ENCODE results near the gene BRD4.

BRD4 gene

GRCh38 chr19:15210323-15210781 is 122.0 kb downstream of the BRD4 start:
- POLR2A ChIA-PET = interaction anchor here (0.7 kb wide), 1 partner anchor 9 kb away, joined by 5 read pairs; no protein-coding TSS in a partner anchor
- peak; percentile 79 to 91 (median 90) for DNase-seq
- Histone ChIP-seq H3K36me3 (ENCODE audit: control insufficient read depth in 4 of 4, insufficient read depth in 4 of 4, low read length in 3 of 4) (no peaks in the 10 kb centered on the region), H3K4me3 (ENCODE audit: control insufficient read depth in 1 of 7, extremely low read depth in 1 of 7, insufficient read depth in 4 of 7, low read depth in 2 of 7, low read length in 6 of 7) (peak overlapping the region in 1 of 7 experiments; percentile 10), H3K9me3 (ENCODE audit: control extremely low read depth in 1 of 5, control insufficient read depth in 4 of 5, insufficient read depth in 2 of 5, low read depth in 1 of 5, low read length in 4 of 5) (no peaks in the 10 kb centered on the region), H3K4me1 (ENCODE audit: control extremely low read depth in 1 of 4, control insufficient read depth in 4 of 4, insufficient read depth in 4 of 4, low read length in 3 of 4) (peaks cover 2 to 18% (median 7%) of the 10 kb centered on the region in 4 experiments), H3K27ac (ENCODE audit: insufficient read depth in 1 of 2, low read depth in 1 of 2, low read length in 2 of 2, poor library complexity in 1 of 2, severe bottlenecking in 2 of 2) (no peak overlapping the region), H3K27me3 (replicated peaks in 2 of 5; ENCODE audit: control insufficient read depth in 4 of 5, insufficient read depth in 5 of 5, low read length in 4 of 5) (peaks cover 0 to 2% (median 0%) of the 10 kb centered on the region in 5 experiments)
- 6% methylated on average over 3 of the region's 5 CpGs for WGBS (ENCODE audit: insufficient coverage)
- CTCF ChIA-PET = interaction anchor here (0.6 to 0.8 kb wide), 2 partner anchors 12 to 256 kb away, joined by 3 to 4 read pairs; no protein-coding TSS in a partner anchor

DNA sequence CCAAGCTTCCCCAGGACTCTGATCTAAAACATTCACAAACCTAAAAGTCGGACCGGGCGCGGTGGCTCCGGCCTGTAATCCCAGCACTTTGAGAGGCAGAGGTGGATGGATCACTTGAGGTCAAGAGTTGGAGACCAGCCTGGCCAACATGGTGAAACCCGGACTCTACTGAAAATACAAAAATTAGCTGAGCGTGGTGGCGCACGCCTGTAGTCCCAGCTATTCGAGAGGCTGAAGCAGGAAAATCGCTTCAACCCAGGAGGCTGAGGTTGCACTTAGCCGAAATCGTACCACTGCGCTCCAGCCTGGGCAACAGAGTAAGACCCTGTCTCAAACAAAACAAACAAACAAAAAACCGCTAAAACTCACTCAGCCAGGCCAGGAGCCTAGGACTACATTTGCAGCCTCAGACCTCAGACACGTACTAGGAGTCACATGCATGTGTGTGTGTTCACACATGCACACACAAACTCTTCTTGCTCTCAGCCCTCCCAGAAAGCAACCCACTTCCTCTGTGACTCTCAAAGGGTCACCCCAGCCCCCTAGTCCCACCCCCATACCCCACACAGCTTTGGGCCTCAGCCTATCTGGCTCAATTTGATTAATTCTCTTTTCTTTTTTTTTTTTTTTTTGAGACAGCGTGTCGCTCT is 130.8 kb downstream of the BRD4 start:
- no peaks in the 10 kb centered on the region for H3K36me3 ChIP-seq (ENCODE audit: control insufficient read depth in 4 of 4, insufficient read depth in 4 of 4, low read length in 3 of 4)
- ChIA-PET CTCF (interaction anchor here (1.4 kb wide), 1 partner anchor 15 kb away, joined by 3 read pairs; no protein-coding TSS in a partner anchor), POLR2A (interaction anchor here (0.6 kb wide), 2 partner anchors 8 to 1000 kb away, joined by 3 to 5 read pairs; no protein-coding TSS in a partner anchor)
- H3K9me3 ChIP-seq (ENCODE audit: control extremely low read depth in 1 of 5, control insufficient read depth in 4 of 5, insufficient read depth in 2 of 5, low read depth in 1 of 5, low read length in 4 of 5) = no peaks in the 10 kb centered on the region
- no peak overlapping the region for H3K27ac ChIP-seq (ENCODE audit: insufficient read depth in 1 of 2, low read depth in 1 of 2, low read length in 2 of 2, poor library complexity in 1 of 2, severe bottlenecking in 2 of 2)
- peak in 1 of 3 donors; percentile 38 for DNase-seq
- peak overlapping the region in 1 of 7 experiments; percentile 56 for H3K4me3 ChIP-seq (ENCODE audit: control insufficient read depth in 1 of 7, extremely low read depth in 1 of 7, insufficient read depth in 4 of 7, low read depth in 2 of 7, low read length in 6 of 7)
- WGBS (ENCODE audit: insufficient coverage) = 93% methylated on average over 13 of the region's 18 CpGs
- peaks cover 0 to 28% (median 9%) of the 10 kb centered on the region in 5 experiments for H3K27me3 ChIP-seq (replicated peaks in 2 of 5; ENCODE audit: control insufficient read depth in 4 of 5, insufficient read depth in 5 of 5, low read length in 4 of 5)
- peaks cover 0 to 25% (median 19%) of the 10 kb centered on the region in 4 experiments for H3K4me1 ChIP-seq (ENCODE audit: control extremely low read depth in 1 of 4, control insufficient read depth in 4 of 4, insufficient read depth in 4 of 4, low read length in 3 of 4)

DNA sequence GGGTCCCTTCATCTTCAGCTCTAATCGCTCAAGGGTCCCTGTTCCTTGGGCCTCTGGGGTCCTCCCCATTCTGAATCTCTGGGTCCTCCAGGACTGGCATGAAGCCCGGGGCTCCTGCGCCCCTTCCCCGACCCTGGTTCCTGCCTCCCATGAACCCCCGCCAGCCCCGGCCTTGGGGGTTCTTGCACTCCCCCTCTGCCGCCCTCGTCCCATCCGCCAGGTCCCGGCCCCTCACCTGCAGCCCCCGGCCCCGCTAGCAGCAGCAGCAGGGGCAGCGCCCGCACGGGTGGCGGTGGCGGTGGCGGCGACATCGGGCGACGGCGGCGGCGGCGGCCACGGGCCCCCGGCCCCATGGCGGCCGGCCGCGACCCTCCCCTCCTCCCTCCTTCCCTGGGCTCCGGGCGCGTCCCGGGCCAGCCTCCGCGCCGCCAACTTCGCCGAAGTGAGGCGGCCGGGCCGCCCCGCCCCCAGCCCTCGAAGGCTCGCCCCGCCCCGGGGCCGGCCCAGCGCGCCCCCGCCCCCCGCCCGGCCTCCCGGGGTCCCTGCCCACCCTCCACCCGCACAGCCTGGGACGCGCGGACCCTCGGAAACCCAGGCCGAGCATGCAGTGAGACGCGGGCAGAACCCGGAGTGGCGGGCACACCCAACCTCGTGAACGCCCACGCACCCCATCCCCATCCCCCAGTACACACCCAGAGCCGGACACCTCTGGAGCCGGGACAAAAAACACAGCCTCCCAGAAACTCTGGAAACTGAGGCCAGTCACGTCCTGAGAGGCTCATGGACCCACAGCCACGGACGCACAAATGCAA is 131.6 kb downstream of the BRD4 start, which contains the start of gene NOTCH3:
Gene NOTCH3 (minus strand): TSS at position 443 of the 812 bp plus-strand sequence. CDS start 90 bp downstream, at position 353.
- H3K4me3 ChIP-seq (ENCODE audit: control insufficient read depth in 1 of 7, extremely low read depth in 1 of 7, insufficient read depth in 4 of 7, low read depth in 2 of 7, low read length in 6 of 7) = peak within 1 kb of the TSS; percentile 8 to 73 (median 51)

GRCh38 chr19:15199661-15200552 is 132.4 kb downstream of the BRD4 start:
- no peaks in the 10 kb centered on the region for H3K9me3 ChIP-seq (ENCODE audit: control extremely low read depth in 1 of 5, control insufficient read depth in 4 of 5, insufficient read depth in 2 of 5, low read depth in 1 of 5, low read length in 4 of 5)
- no peaks in the 10 kb centered on the region for H3K36me3 ChIP-seq (ENCODE audit: control insufficient read depth in 4 of 4, insufficient read depth in 4 of 4, low read length in 3 of 4)
- ChIA-PET CTCF (interaction anchor here (1.2 to 1.6 kb wide), 2 partner anchors 10 to 29 kb away, joined by 4 read pairs; no protein-coding TSS in a partner anchor), POLR2A (no interaction called here)
- H3K27ac ChIP-seq (ENCODE audit: insufficient read depth in 1 of 2, low read depth in 1 of 2, low read length in 2 of 2, poor library complexity in 1 of 2, severe bottlenecking in 2 of 2) = no peak overlapping the region
- DNase-seq = peak in 1 of 3 donors; percentile 31
- H3K4me3 ChIP-seq (ENCODE audit: control insufficient read depth in 1 of 7, extremely low read depth in 1 of 7, insufficient read depth in 4 of 7, low read depth in 2 of 7, low read length in 6 of 7) = peak overlapping the region; percentile 8 to 73 (median 51)
- peaks cover 0 to 37% (median 32%) of the 10 kb centered on the region in 4 experiments for H3K4me1 ChIP-seq (ENCODE audit: control extremely low read depth in 1 of 4, control insufficient read depth in 4 of 4, insufficient read depth in 4 of 4, low read length in 3 of 4)
- peaks cover 0 to 31% (median 11%) of the 10 kb centered on the region in 5 experiments for H3K27me3 ChIP-seq (replicated peaks in 2 of 5; ENCODE audit: control insufficient read depth in 4 of 5, insufficient read depth in 5 of 5, low read length in 4 of 5)
- WGBS (ENCODE audit: insufficient coverage) = 25% methylated on average over 29 of the region's 82 CpGs

More for the DNA sequence above, 131.6 kb downstream of the BRD4 start, which contains the start of gene NOTCH3:
- CTCF ChIA-PET = interaction anchor here (1.4 kb wide), 1 partner anchor 16 kb away, joined by 3 read pairs; no protein-coding TSS in a partner anchor
- WGBS (ENCODE audit: insufficient coverage) = 6% methylated on average over 38 of the region's 74 CpGs
- POLR2A ChIA-PET = no interaction called here
- DNase-seq = no peak
- H3K36me3 ChIP-seq (ENCODE audit: control insufficient read depth in 4 of 4, insufficient read depth in 4 of 4, low read length in 3 of 4) = no peaks in the 10 kb centered on the region
- H3K4me1 ChIP-seq (ENCODE audit: control extremely low read depth in 1 of 4, control insufficient read depth in 4 of 4, insufficient read depth in 4 of 4, low read length in 3 of 4) = peaks cover 0 to 32% (median 24%) of the 10 kb centered on the region in 4 experiments
- H3K9me3 ChIP-seq (ENCODE audit: control extremely low read depth in 1 of 5, control insufficient read depth in 4 of 5, insufficient read depth in 2 of 5, low read depth in 1 of 5, low read length in 4 of 5) = no peaks in the 10 kb centered on the region
- peaks cover 0 to 28% (median 10%) of the 10 kb centered on the region in 5 experiments for H3K27me3 ChIP-seq (replicated peaks in 2 of 5; ENCODE audit: control insufficient read depth in 4 of 5, insufficient read depth in 5 of 5, low read length in 4 of 5)
- H3K27ac ChIP-seq (ENCODE audit: insufficient read depth in 1 of 2, low read depth in 1 of 2, low read length in 2 of 2, poor library complexity in 1 of 2, severe bottlenecking in 2 of 2) = no peak within 1 kb of the TSS

- WGBS (ENCODE audit: insufficient coverage) = 91% methylated on average over 11 of the region's 15 CpGs
- ChIA-PET CTCF (interaction anchor here (0.6 to 1.6 kb wide), 3 partner anchors 11 to 466 kb away, joined by 3 to 4 read pairs (median 4); no protein-coding TSS in a partner anchor), POLR2A (no interaction called here)
- Histone ChIP-seq H3K9me3 (ENCODE audit: control extremely low read depth in 1 of 5, control insufficient read depth in 4 of 5, insufficient read depth in 2 of 5, low read depth in 1 of 5, low read length in 4 of 5) (no peaks in the 10 kb centered on the region), H3K36me3 (ENCODE audit: control insufficient read depth in 4 of 4, insufficient read depth in 4 of 4, low read length in 3 of 4) (no peaks in the 10 kb centered on the region), H3K4me3 (ENCODE audit: control insufficient read depth in 1 of 7, extremely low read depth in 1 of 7, insufficient read depth in 4 of 7, low read depth in 2 of 7, low read length in 6 of 7) (no peak overlapping the region), H3K27me3 (replicated peaks in 2 of 5; ENCODE audit: control insufficient read depth in 4 of 5, insufficient read depth in 5 of 5, low read length in 4 of 5) (peaks cover 0 to 39% (median 13%) of the 10 kb centered on the region in 5 experiments), H3K27ac (ENCODE audit: insufficient read depth in 1 of 2, low read depth in 1 of 2, low read length in 2 of 2, poor library complexity in 1 of 2, severe bottlenecking in 2 of 2) (no peak overlapping the region), H3K4me1 (ENCODE audit: control extremely low read depth in 1 of 4, control insufficient read depth in 4 of 4, insufficient read depth in 4 of 4, low read length in 3 of 4) (peaks cover 0 to 41% (median 34%) of the 10 kb centered on the region in 4 experiments)
- DNase-seq = peak in 1 of 3 donors; percentile 13
Observed at GRCh38 chr19:15198951-15199660, 133.2 kb downstream of the BRD4 start.

DNA sequence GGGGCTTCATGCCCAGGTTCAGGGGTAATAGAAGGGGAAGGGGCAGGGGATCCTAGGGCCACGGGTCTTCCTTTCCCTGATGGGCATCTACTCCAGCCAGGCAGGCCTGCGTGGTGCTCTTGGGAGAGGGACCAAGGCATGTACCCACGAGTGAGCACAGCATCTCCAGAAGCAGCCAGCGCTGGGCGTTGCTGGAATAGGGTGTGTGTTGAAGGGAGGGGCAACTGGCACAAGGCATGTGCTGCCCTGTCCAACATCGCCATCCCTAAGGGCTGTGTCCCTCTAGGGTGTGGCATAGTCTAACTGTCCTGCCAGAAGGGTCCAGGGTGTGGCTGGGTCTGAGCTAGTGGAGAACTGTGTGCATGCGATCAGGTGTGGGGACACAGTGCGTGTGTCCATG is 134.4 kb downstream of the BRD4 start:
- no peaks in the 10 kb centered on the region for H3K9me3 ChIP-seq (ENCODE audit: control extremely low read depth in 1 of 5, control insufficient read depth in 4 of 5, insufficient read depth in 2 of 5, low read depth in 1 of 5, low read length in 4 of 5)
- H3K4me3 ChIP-seq (ENCODE audit: control insufficient read depth in 1 of 7, extremely low read depth in 1 of 7, insufficient read depth in 4 of 7, low read depth in 2 of 7, low read length in 6 of 7) = no peak overlapping the region
- H3K36me3 ChIP-seq (ENCODE audit: control insufficient read depth in 4 of 4, insufficient read depth in 4 of 4, low read length in 3 of 4) = no peaks in the 10 kb centered on the region
- peaks cover 0 to 41% (median 12%) of the 10 kb centered on the region in 5 experiments for H3K27me3 ChIP-seq (replicated peaks in 2 of 5; ENCODE audit: control insufficient read depth in 4 of 5, insufficient read depth in 5 of 5, low read length in 4 of 5)
- 45% methylated on average over 7 of the region's 8 CpGs for WGBS (ENCODE audit: insufficient coverage)
- H3K4me1 ChIP-seq (ENCODE audit: control extremely low read depth in 1 of 4, control insufficient read depth in 4 of 4, insufficient read depth in 4 of 4, low read length in 3 of 4) = peaks cover 0 to 41% (median 34%) of the 10 kb centered on the region in 4 experiments
- CTCF ChIA-PET = interaction anchor here (0.5 to 1.6 kb wide), 2 partner anchors 12 to 270 kb away, joined by 3 to 4 read pairs; no protein-coding TSS in a partner anchor
- no peak overlapping the region for H3K27ac ChIP-seq (ENCODE audit: insufficient read depth in 1 of 2, low read depth in 1 of 2, low read length in 2 of 2, poor library complexity in 1 of 2, severe bottlenecking in 2 of 2)
- POLR2A ChIA-PET = no interaction called here
- no peak for DNase-seq
